Astrocyte of the spinal cord (primary cell): ENCODE results near the gene TBC1D1.

Source experiments
- DNase-seq: peaks from one replicate; pipeline ENCODE4 v3.0.0; 2011; ENCODE audit warnings: low read depth, low spot score
- H3K4me3 ChIP-seq: 2 replicates; pipeline ENCODE4 v1.5.1; 2011; ENCODE audit warnings: low read depth, mild to moderate bottlenecking, low read length, moderate library complexity
- in situ Hi-C: cut with HindIII; loops from 2 replicates; pipeline ENCODE4 v1.10.0; 2017; ENCODE audit warnings: low sequenced_read_pairs
- TF ChIP-seq, protein P1 (sequence below): IDR thresholded peaks from 2 replicates; pipeline ENCODE4 v1.5.1; 2012; ENCODE audit warnings: low read depth, mild to moderate bottlenecking, low read length, inconsistent platforms

Gene TBC1D1

DNA sequence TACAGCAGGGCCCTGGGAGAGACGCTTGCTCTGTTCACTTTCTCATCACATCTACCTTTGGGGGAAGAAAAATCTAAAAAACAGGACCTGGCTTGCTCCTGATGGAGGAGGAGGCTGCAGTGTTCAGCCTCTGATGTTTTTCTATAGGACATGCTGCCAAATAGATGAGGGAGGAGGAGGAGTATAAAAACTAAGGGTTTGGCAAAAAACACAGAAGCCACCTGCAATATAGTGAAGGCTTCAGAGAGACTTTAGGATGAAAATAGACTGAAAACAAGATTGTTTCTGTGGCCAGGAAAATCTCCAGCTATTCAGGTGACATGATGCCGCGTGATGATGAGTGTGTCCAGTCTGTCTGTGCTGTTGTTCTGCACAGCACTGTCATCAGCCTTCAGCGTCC is 229.9 kb downstream of the TBC1D1 start:
- DNase-seq = no peak
- TF ChIP-seq, protein P1, sequence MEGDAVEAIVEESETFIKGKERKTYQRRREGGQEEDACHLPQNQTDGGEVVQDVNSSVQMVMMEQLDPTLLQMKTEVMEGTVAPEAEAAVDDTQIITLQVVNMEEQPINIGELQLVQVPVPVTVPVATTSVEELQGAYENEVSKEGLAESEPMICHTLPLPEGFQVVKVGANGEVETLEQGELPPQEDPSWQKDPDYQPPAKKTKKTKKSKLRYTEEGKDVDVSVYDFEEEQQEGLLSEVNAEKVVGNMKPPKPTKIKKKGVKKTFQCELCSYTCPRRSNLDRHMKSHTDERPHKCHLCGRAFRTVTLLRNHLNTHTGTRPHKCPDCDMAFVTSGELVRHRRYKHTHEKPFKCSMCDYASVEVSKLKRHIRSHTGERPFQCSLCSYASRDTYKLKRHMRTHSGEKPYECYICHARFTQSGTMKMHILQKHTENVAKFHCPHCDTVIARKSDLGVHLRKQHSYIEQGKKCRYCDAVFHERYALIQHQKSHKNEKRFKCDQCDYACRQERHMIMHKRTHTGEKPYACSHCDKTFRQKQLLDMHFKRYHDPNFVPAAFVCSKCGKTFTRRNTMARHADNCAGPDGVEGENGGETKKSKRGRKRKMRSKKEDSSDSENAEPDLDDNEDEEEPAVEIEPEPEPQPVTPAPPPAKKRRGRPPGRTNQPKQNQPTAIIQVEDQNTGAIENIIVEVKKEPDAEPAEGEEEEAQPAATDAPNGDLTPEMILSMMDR = no peak
- H3K4me3 ChIP-seq = no peak overlapping the region
- in situ Hi-C loops = no loop called here

- in situ Hi-C loops = no loop called here
- no peak overlapping the region for H3K4me3 ChIP-seq
- DNase-seq = no peak
- TF ChIP-seq, protein P1 = no peak
Measured at GRCh38 chr4:38122060-38122459, 231.2 kb downstream of the TBC1D1 start.

- TF ChIP-seq, protein P1 = no peak
- no peak for DNase-seq
- in situ Hi-C loops = no loop called here
- no peak overlapping the region for H3K4me3 ChIP-seq
Measured at GRCh38 chr4:38123555-38123954, 232.7 kb downstream of the TBC1D1 start.

GRCh38 chr4:38124961-38125360 is 234.1 kb downstream of the TBC1D1 start:
- H3K4me3 ChIP-seq = no peak overlapping the region
- in situ Hi-C loops = no loop called here
- no peak for DNase-seq
- TF ChIP-seq, protein P1 = no peak

DNA sequence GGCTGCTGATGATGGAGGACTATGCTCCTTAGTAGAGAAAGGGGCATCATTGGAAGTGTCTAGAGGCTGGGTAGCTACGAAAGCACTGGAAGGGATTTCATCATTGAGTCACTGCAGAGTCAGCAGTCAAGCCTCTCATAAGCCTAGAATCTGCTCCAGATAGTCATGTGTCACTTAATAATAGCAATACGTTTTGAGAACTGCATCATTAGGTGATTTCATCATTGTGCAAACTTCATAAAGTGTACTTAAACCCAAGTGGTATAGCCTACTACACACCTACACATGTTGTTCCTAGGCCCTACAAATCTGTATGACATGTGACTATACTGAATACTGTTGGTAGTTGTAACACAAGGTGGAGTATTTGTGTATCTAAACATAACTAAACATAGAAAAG is 234.9 kb downstream of the TBC1D1 start:
- no peak overlapping the region for H3K4me3 ChIP-seq
- DNase-seq = no peak
- TF ChIP-seq, protein P1 = no peak
- in situ Hi-C loops = no loop called here

DNA sequence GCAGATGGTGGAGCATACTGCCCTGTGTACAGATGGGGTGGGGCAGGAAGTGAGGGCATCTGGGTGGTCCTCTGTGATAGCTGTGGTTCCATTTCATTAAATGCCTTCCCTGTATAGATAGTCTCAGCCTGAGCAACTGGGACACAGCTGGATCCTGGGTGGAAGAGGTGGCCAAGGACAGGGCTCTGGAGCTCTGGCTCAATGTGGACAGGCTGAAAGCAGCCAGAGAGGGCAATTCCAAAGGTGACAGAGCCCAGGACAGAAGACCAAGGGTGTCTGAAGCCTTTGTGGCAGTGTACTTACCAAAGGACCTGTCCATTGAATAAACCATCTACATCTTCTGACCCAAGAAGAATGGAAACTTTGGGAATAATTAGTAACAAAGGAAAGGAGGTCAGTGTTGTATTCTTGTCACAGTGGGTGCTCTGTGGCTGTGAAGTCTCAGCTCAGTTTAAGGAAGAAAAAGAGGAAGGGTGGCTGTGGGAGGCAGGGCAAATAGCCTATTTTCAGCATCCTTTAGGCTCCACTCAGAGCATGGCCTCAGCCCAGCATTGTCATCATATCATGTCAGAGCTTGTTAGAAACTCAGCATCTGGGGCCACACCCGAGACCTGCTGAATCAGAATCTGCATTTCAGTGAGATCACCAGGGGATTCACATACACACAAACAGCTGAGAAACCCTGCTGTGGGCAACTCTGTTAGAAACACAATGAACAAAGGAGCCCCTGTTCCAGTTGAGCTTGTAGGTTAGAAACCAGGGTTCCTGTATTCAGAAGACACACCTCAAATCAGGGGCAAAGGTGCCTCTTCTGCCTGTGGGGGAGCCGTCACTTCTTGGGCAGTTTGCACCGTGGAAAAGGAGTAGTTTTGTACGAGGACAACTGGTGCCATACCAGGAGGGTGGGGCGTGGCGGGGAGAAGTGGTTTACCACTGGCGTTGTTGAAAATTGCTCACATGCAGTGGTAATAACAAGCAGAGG is 237.9 kb downstream of the TBC1D1 start:
- TF ChIP-seq, protein P1 = no peak
- peak; percentile 79 for DNase-seq
- in situ Hi-C loops = no loop called here
- no peak overlapping the region for H3K4me3 ChIP-seq
